Panc1 (cell line): Measurements from ENCODE around the gene FRMPD2. TPM values are rescaled to one million over a fixed set of nuclear protein-coding genes. Genes with fewer than 3 reads are reported as not detected.

Experiments
- ATAC-seq: fragments of 200-7000 bp; cut with Tn5 transposase; 2 replicates; pipeline ENCODE4 v1.9.1; 2020; ENCODE audit warnings: mild to moderate bottlenecking, moderate library complexity
- BruUV-seq: library from RNA; stranded (reverse); fragments of 400-500 nt; replicated peaks from 2 replicates; lab custom pipeline; 2021; lab: Mats Ljungman, UMichigan
- CTCF ChIA-PET: fragments of 300-600 bp; sonication (Branson Sonifier 250); formaldehyde crosslinking; loops from one replicate; lab custom pipeline; 2022; ENCODE audit warnings: antibody characterized with exemption; lab: Charles Lee
- POLR2A ChIA-PET: fragments of 300-600 bp; sonication (Branson Sonifier 250); formaldehyde crosslinking; loops from one replicate; lab custom pipeline; 2022; ENCODE audit warnings: antibody characterized with exemption; lab: Charles Lee
- DNase-seq: peaks from one replicate; pipeline ENCODE4 v3.0.0-alpha.2; 2010; ENCODE audit warnings: low read depth, low spot score
- H3K27ac ChIP-seq: 2 replicates; pipeline ENCODE4 v1.5.1; 2011; ENCODE audit warnings: mild to moderate bottlenecking, low read length, inconsistent platforms
- H3K27me3 ChIP-seq: fragments of 200-500 bp; sonication (Bioruptor generic); 2 replicates; pipeline ENCODE4 v1.6.0; 2014; ENCODE audit warnings: low read length, inconsistent platforms; ENCODE audit not compliant: control insufficient read depth, insufficient read depth
- H3K36me3 ChIP-seq: fragments of 200-500 bp; sonication (Bioruptor generic); 2 replicates; pipeline ENCODE4 v1.5.1; 2014; ENCODE audit warnings: inconsistent platforms, mild to moderate bottlenecking, low read length, moderate library complexity; ENCODE audit not compliant: control insufficient read depth, insufficient read depth
- H3K4me1 ChIP-seq: 2 replicates; pipeline ENCODE4 v1.5.1; 2011; ENCODE audit warnings: inconsistent platforms, mild to moderate bottlenecking, low read length, moderate library complexity; ENCODE audit not compliant: control insufficient read depth, insufficient read depth
- H3K4me3 ChIP-seq, 2 experiments: 2 replicates each; pipeline ENCODE4 v1.5.1; 2011 to 2012; ENCODE audit warnings: low read depth in 2 of 2, low read length in 2 of 2, mild to moderate bottlenecking in 2 of 2, inconsistent platforms in 1 of 2, moderate library complexity in 1 of 2
- H3K9me3 ChIP-seq: fragments of 200-500 bp; sonication (Bioruptor generic); 2 replicates; pipeline ENCODE4 v1.5.1; 2014; ENCODE audit warnings: low read depth, mild to moderate bottlenecking, inconsistent platforms, low read length, moderate library complexity; ENCODE audit not compliant: control insufficient read depth, insufficient read depth
- CTCF ChIP-seq: fragments of 450-650 bp; IDR thresholded peaks from 2 replicates; pipeline ENCODE4 v1.5.1; 2017; ENCODE audit warnings: mild to moderate bottlenecking
- POLR2AphosphoS5 ChIP-seq: IDR thresholded peaks from 2 replicates; pipeline ENCODE4 v1.6.1; 2012; ENCODE audit warnings: mild to moderate bottlenecking, low read depth, low read length, moderate library complexity
- REST ChIP-seq, 2 experiments: IDR thresholded peaks; 2 replicates each; pipeline ENCODE4 v1.6.1; 2011 to 2012; ENCODE audit warnings: low read depth in 2 of 2, control low read depth in 1 of 2, low read length in 1 of 2, mild to moderate bottlenecking in 1 of 2, moderate library complexity in 1 of 2; ENCODE audit not compliant: insufficient read depth in 1 of 2
- SIN3A ChIP-seq: IDR thresholded peaks from 2 replicates; pipeline ENCODE4 v1.6.1; 2012; ENCODE audit warnings: low read depth, mild to moderate bottlenecking, low read length, moderate library complexity, borderline replicate concordance; ENCODE audit not compliant: insufficient read depth
- TCF7L2 ChIP-seq: IDR thresholded peaks from 2 replicates; pipeline ENCODE4 v1.6.1; 2011; ENCODE audit warnings: mild to moderate bottlenecking, low read depth, low read length, inconsistent platforms
- in situ Hi-C: cut with HindIII; loops from 2 replicates; pipeline ENCODE4 v1.10.0; 2016; ENCODE audit warnings: low sequenced_read_pairs, low pct_unique_long_range_greater_than_20kb
- intact Hi-C: fragments of 100-400 bp; cut with micrococcal nuclease; formaldehyde crosslinking; loops from one replicate; pipeline ENCODE4 v1.10.0; 2022; ENCODE audit not compliant: unreplicated experiment
- total RNA-seq: library from RNA; stranded (reverse); gene quantifications from one replicate; pipeline ENCODE4 v1.2.1, GENCODE V29; 2021; ENCODE audit not compliant: unreplicated experiment

Gene FRMPD2
- total RNA-seq, 1 experiment from 2014 or later = not detected

GRCh38 chr10:48216744-48217143, 57.8 kb downstream of the FRMPD2 start:
- ChIA-PET CTCF (no interaction called here), POLR2A (no interaction called here)
- no peak for DNase-seq
- in situ Hi-C loops = no loop called here
- TF ChIP-seq SIN3A (no peak), REST (IDR thresholded peaks at IDR 0.05; ENCODE audit: insufficient read depth in 1 of 2, low read depth in 2 of 2, low read length in 1 of 2) (no peak), CTCF (no peak)
- no peak for ATAC-seq
- peaks cover 6% of the 10 kb centered on the region for H3K27me3 ChIP-seq
- H3K27ac ChIP-seq = no peak overlapping the region
- no peak overlapping the region for H3K4me3 ChIP-seq
- intact Hi-C loops = loop anchor here (2.0 to 10.0 kb wide), 2 partner anchors 20 to 68 kb away; no protein-coding TSS in a partner anchor
- no peaks in the 10 kb centered on the region for H3K36me3 ChIP-seq
- BruUV-seq = no TSS peak
- H3K4me1 ChIP-seq = no peaks in the 10 kb centered on the region
- H3K9me3 ChIP-seq = no peaks in the 10 kb centered on the region

- no peaks in the 10 kb centered on the region for H3K4me1 ChIP-seq
- ChIA-PET POLR2A (no interaction called here), CTCF (no interaction called here)
- no peak for TF ChIP-seq POLR2AphosphoS5
- no peak for TF ChIP-seq REST (IDR thresholded peaks at IDR 0.05; ENCODE audit: insufficient read depth in 1 of 2, low read depth in 2 of 2, low read length in 1 of 2)
- no peak for TF ChIP-seq TCF7L2
- TF ChIP-seq SIN3A = no peak
- no peak for TF ChIP-seq CTCF
- H3K27me3 ChIP-seq = peaks cover 4% of the 10 kb centered on the region
- ATAC-seq (no peak), DNase-seq (no peak)
- BruUV-seq = no TSS peak
- H3K27ac ChIP-seq = no peak overlapping the region
- intact Hi-C loops (loop anchor here (2.0 to 10.0 kb wide), 2 partner anchors 19 to 69 kb away; no protein-coding TSS in a partner anchor), in situ Hi-C loops (no loop called here)
- H3K9me3 ChIP-seq = no peaks in the 10 kb centered on the region
- H3K36me3 ChIP-seq = no peaks in the 10 kb centered on the region
- H3K4me3 ChIP-seq = no peak overlapping the region
Observed at GRCh38 chr10:48216204-48216505, 58.3 kb downstream of the FRMPD2 start.
